ENCODE data around the gene STAC3.

Gene STAC3

GRCh38 chr12:57219205-57219992 is 31.6 kb downstream of the STAC3 start:
- H3K4me3 ChIP-seq (ENCODE audit: insufficient read depth, low read length, poor library complexity, severe bottlenecking) = no peak overlapping the region
- H3K27me3 ChIP-seq (ENCODE audit: low read length) = no peaks in the 10 kb centered on the region
- H3K9me3 ChIP-seq (ENCODE audit: insufficient read depth, low read length) = no peaks in the 10 kb centered on the region
- H4K20me1 ChIP-seq (ENCODE audit: low read depth, low read length) = no peaks in the 10 kb centered on the region
- H3K27ac ChIP-seq (ENCODE audit: low read depth, low read length) = no peak overlapping the region
- H2AFZ ChIP-seq (ENCODE audit: low read depth, low read length, severe bottlenecking) = no peak overlapping the region
- H3F3A ChIP-seq (ENCODE audit: insufficient read depth) = peaks cover 21% of the 10 kb centered on the region
- no peak overlapping the region for H3K9ac ChIP-seq (ENCODE audit: low read length)
- H3K36me3 ChIP-seq (ENCODE audit: low read length) = no peaks in the 10 kb centered on the region
- H3K9me2 ChIP-seq (replicated peaks; ENCODE audit: insufficient read depth, low read length) = no peaks in the 10 kb centered on the region
- peaks cover 9% of the 10 kb centered on the region; the same call in 1 of the 2 replicates for H3K79me2 ChIP-seq (ENCODE audit: insufficient read depth, low read length)
- no peak for TF ChIP-seq CTCF (IDR thresholded peaks at IDR 0.05; ENCODE audit: insufficient read depth, low read length, poor library complexity, severe bottlenecking)
- no peak for TF ChIP-seq EZH2phosphoT487 (conservative IDR thresholded peaks at IDR 0.05; ENCODE audit: low read length)
- no peak overlapping the region for H3K4me2 ChIP-seq (ENCODE audit: low read depth, low read length, poor library complexity, severe bottlenecking)

- peaks cover 9% of the 10 kb centered on the region; the same call in 1 of the 2 replicates for H3K79me2 ChIP-seq (ENCODE audit: insufficient read depth, low read length)
- no peaks in the 10 kb centered on the region for H3K9me2 ChIP-seq (replicated peaks; ENCODE audit: insufficient read depth, low read length)
- H2AFZ ChIP-seq (ENCODE audit: low read depth, low read length, severe bottlenecking) = no peak overlapping the region
- no peaks in the 10 kb centered on the region for H3K36me3 ChIP-seq (ENCODE audit: low read length)
- H4K20me1 ChIP-seq (ENCODE audit: low read depth, low read length) = no peaks in the 10 kb centered on the region
- H3K27me3 ChIP-seq (ENCODE audit: low read length) = no peaks in the 10 kb centered on the region
- H3K4me2 ChIP-seq (ENCODE audit: low read depth, low read length, poor library complexity, severe bottlenecking) = peak overlapping the region; percentile 72
- H3K9ac ChIP-seq (ENCODE audit: low read length) = peak overlapping the region; percentile 90
- H3K9me3 ChIP-seq (ENCODE audit: insufficient read depth, low read length) = no peaks in the 10 kb centered on the region
- H3K4me3 ChIP-seq (ENCODE audit: insufficient read depth, low read length, poor library complexity, severe bottlenecking) = peak overlapping the region; percentile 76
- H3F3A ChIP-seq (ENCODE audit: insufficient read depth) = peaks cover 10% of the 10 kb centered on the region
- TF ChIP-seq CTCF (IDR thresholded peaks at IDR 0.05; ENCODE audit: insufficient read depth, low read length, poor library complexity, severe bottlenecking) (no peak), EZH2phosphoT487 (conservative IDR thresholded peaks at IDR 0.05; ENCODE audit: low read length) (no peak)
- peak overlapping the region; percentile 40 for H3K27ac ChIP-seq (ENCODE audit: low read depth, low read length)
Measured at GRCh38 chr12:57218030-57218853, 32.7 kb downstream of the STAC3 start.

- peak overlapping the region; percentile 72 for H3K4me2 ChIP-seq (ENCODE audit: low read depth, low read length, poor library complexity, severe bottlenecking)
- H3K9ac ChIP-seq (ENCODE audit: low read length) = peak overlapping the region; percentile 90
- H4K20me1 ChIP-seq (ENCODE audit: low read depth, low read length) = no peaks in the 10 kb centered on the region
- H3K36me3 ChIP-seq (ENCODE audit: low read length) = no peaks in the 10 kb centered on the region
- no peaks in the 10 kb centered on the region for H3K27me3 ChIP-seq (ENCODE audit: low read length)
- H3K9me3 ChIP-seq (ENCODE audit: insufficient read depth, low read length) = no peaks in the 10 kb centered on the region
- peak overlapping the region; percentile 40 for H3K27ac ChIP-seq (ENCODE audit: low read depth, low read length)
- peak overlapping the region; percentile 52 for H2AFZ ChIP-seq (ENCODE audit: low read depth, low read length, severe bottlenecking)
- peak overlapping the region; percentile 76 for H3K4me3 ChIP-seq (ENCODE audit: insufficient read depth, low read length, poor library complexity, severe bottlenecking)
- H3K79me2 ChIP-seq (ENCODE audit: insufficient read depth, low read length) = peaks cover 9% of the 10 kb centered on the region; the same call in 1 of the 2 replicates
- peaks cover 9% of the 10 kb centered on the region for H3F3A ChIP-seq (ENCODE audit: insufficient read depth)
- H3K9me2 ChIP-seq (replicated peaks; ENCODE audit: insufficient read depth, low read length) = no peaks in the 10 kb centered on the region
- TF ChIP-seq EZH2phosphoT487 (conservative IDR thresholded peaks at IDR 0.05; ENCODE audit: low read length) = no peak
- no peak for TF ChIP-seq CTCF (IDR thresholded peaks at IDR 0.05; ENCODE audit: insufficient read depth, low read length, poor library complexity, severe bottlenecking)
Measured at GRCh38 chr12:57216921-57217879, 33.8 kb downstream of the STAC3 start.

Data from SU-DHL-6 (cell line).